ENCODE data around the gene LPXN. TPM values are rescaled to one million over a fixed set of nuclear protein-coding genes. Genes with fewer than 3 reads are reported as not detected.

Gene LPXN
- total RNA-seq, 1 experiment from 2014 or later = 10.3 TPM

DNA sequence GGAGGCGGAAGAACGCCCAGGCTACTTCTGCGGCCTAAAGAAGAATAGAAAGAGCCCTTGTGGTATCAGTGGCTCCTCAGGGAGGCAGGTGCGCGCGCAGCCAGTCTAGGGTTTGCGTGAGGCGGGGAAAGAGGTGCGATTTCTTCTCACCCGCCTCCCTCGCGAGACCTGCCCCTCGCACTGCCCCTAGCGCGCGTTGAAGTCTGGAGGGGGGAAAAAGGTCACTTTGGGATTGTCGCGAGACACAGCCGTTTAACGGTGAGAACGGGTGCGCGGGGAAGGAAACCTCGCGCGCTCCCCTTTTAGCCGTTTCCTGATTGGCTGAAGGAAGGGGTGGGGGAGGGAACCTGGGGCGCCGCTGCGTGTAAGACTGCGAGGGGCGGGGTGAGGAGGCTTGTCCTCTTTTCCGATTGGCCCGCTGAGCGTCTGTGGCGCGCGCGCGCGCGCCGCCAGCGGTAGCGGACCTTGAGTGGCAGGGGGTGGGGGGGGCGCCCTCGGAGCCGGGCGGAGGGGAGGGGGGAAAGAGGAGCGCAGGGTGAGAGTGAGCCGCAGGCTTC is 3.1 kb upstream of the LPXN start, which contains the start of gene ZFP91:
Gene ZFP91 (plus strand): TSS at position 429 of the 557 bp plus-strand sequence. CDS start 219 bp downstream, outside the sequence.
- TF ChIP-seq EZH2 (IDR thresholded peaks at IDR 0.05; ENCODE audit: low read depth) = no peak
- TF ChIP-seq, protein P1, sequence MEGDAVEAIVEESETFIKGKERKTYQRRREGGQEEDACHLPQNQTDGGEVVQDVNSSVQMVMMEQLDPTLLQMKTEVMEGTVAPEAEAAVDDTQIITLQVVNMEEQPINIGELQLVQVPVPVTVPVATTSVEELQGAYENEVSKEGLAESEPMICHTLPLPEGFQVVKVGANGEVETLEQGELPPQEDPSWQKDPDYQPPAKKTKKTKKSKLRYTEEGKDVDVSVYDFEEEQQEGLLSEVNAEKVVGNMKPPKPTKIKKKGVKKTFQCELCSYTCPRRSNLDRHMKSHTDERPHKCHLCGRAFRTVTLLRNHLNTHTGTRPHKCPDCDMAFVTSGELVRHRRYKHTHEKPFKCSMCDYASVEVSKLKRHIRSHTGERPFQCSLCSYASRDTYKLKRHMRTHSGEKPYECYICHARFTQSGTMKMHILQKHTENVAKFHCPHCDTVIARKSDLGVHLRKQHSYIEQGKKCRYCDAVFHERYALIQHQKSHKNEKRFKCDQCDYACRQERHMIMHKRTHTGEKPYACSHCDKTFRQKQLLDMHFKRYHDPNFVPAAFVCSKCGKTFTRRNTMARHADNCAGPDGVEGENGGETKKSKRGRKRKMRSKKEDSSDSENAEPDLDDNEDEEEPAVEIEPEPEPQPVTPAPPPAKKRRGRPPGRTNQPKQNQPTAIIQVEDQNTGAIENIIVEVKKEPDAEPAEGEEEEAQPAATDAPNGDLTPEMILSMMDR (conservative IDR thresholded peaks at IDR 0.05) = no peak
- Histone ChIP-seq H3K9me3 (ENCODE audit: insufficient read depth, low read depth) (no peaks in the 10 kb centered on the region), H3K79me2 (ENCODE audit: low read depth) (peaks cover 69% of the 10 kb centered on the region), H3K36me3 (ENCODE audit: low read depth) (peaks cover 7% of the 10 kb centered on the region; the same call in 1 of the 2 replicates), H2AFZ (peak within 1 kb of the TSS; percentile 85), H3F3A (ENCODE audit: insufficient read depth, low read depth) (peaks cover 52% of the 10 kb centered on the region), H3K27ac (peak within 1 kb of the TSS; percentile 97), H4K20me1 (ENCODE audit: insufficient read depth) (peaks cover 33% of the 10 kb centered on the region), H3K27me3 (ENCODE audit: insufficient read depth, low read depth) (no peaks in the 10 kb centered on the region), H3K4me1 (replicated peaks; ENCODE audit: insufficient read depth) (peaks cover 66% of the 10 kb centered on the region), H3K9me2 (ENCODE audit: insufficient read depth) (no peaks in the 10 kb centered on the region), H3K4me3 (peak within 1 kb of the TSS; percentile 82), H3K4me2 (peak within 1 kb of the TSS; percentile 86)
- peak; percentile 94 to 95 for DNase-seq
- ChIA-PET POLR2A (ENCODE audit: unreplicated experiment) (interaction anchor here (0.7 kb wide), 1 partner anchor 841 kb away, joined by 3 read pairs; no protein-coding TSS in a partner anchor), CTCF (interaction anchor here (1.6 kb wide), 1 partner anchor 566 kb away, joined by 4 read pairs; no protein-coding TSS in a partner anchor)
- intact Hi-C loops (cut with micrococcal nuclease; ENCODE audit: unreplicated experiment) = loop anchor here (1.0 to 5.0 kb wide), 9 partner anchors 192 to 1254 kb away; partner anchors contain the start of genes CLP1, FAM111A, MED19 and TMX2
- BruUV-seq (replicated peaks) = no TSS peak

DNA sequence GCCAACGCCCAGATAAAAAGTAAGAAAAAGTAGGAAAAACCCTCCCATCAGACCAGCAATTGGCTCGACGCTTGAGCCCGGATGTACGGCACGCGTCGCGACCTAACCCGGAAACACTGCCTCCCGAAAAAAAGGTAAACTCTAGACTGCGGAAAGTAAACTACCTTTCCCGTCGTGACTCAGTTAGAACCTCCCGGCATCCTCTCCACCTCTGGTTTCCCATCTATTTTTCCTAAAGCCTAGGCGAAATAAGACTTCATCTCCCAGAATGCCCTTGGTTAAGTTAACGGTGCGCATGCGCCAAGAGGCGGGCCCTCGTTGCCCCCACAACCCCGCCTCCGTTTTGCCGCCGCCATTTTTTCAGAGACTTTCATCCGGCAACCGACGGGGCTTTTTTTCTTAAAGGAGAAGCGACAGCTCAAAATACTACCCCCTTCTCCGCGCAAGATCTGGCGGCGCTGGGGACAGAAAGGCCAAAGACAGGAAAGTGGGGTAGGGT is 2.5 kb upstream of the LPXN start:
- Histone ChIP-seq H3K9me2 (ENCODE audit: insufficient read depth) (no peaks in the 10 kb centered on the region), H3K9me3 (ENCODE audit: insufficient read depth, low read depth) (no peaks in the 10 kb centered on the region), H4K20me1 (ENCODE audit: insufficient read depth) (peaks cover 28% of the 10 kb centered on the region), H3K4me1 (replicated peaks; ENCODE audit: insufficient read depth) (peaks cover 66% of the 10 kb centered on the region), H3K27ac (peak overlapping the region; percentile 97), H2AFZ (peak overlapping the region; percentile 85), H3K36me3 (ENCODE audit: low read depth) (peaks cover 7% of the 10 kb centered on the region; the same call in 1 of the 2 replicates), H3K79me2 (ENCODE audit: low read depth) (peaks cover 64% of the 10 kb centered on the region), H3F3A (ENCODE audit: insufficient read depth, low read depth) (peaks cover 57% of the 10 kb centered on the region), H3K4me3 (peak overlapping the region; percentile 78), H3K4me2 (peak overlapping the region; percentile 86), H3K27me3 (ENCODE audit: insufficient read depth, low read depth) (no peaks in the 10 kb centered on the region)
- no peak for TF ChIP-seq EZH2 (IDR thresholded peaks at IDR 0.05; ENCODE audit: low read depth)
- TF ChIP-seq, protein P1 (conservative IDR thresholded peaks at IDR 0.05) = peak; percentile 29; the same call in 1 of the 2 replicates
- CTCF ChIA-PET = no interaction called here
- no TSS peak for BruUV-seq (replicated peaks)
- POLR2A ChIA-PET (ENCODE audit: unreplicated experiment) = interaction anchor here (0.7 kb wide), 2 partner anchors 841 to 972 kb away, joined by 3 read pairs; no protein-coding TSS in a partner anchor
- intact Hi-C loops (cut with micrococcal nuclease; ENCODE audit: unreplicated experiment) = loop anchor here (1.0 to 5.0 kb wide), 9 partner anchors 193 to 1253 kb away; partner anchors contain the start of genes CLP1, FAM111A, MED19 and TMX2
- peak; percentile 94 to 97 for DNase-seq

DNA sequence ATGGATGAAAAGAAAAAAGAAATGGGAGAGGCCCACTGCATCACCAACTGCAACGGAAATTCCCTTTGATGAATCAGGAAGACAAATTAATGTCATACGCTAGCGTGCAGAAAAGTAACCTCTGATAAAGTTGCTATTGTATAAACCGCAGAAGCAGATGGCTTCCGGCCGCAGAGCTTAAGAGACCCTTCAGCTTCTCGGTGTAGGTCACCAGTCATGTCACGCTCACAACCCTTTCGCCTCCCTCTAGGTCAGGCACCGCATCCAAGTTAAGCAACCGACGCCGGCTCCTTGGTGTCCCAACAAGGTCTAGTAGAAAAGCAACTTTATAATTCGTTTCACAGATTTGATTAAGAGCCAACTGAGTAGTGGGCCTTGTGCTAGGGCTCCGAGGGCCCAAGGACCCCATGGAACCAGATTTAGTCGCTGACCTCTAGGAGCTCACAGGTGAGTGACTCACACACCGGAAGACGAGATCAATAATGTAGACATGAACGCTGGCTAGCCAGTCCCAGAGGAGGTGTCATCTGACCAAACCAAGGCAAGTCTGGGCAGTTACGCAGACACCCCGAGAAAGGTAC is 2.0 kb upstream of the LPXN start:
- peaks cover 62% of the 10 kb centered on the region for H3F3A ChIP-seq (ENCODE audit: insufficient read depth, low read depth)
- peaks cover 7% of the 10 kb centered on the region; the same call in 1 of the 2 replicates for H3K36me3 ChIP-seq (ENCODE audit: low read depth)
- no peaks in the 10 kb centered on the region for H3K9me3 ChIP-seq (ENCODE audit: insufficient read depth, low read depth)
- H3K9me2 ChIP-seq (ENCODE audit: insufficient read depth) = no peaks in the 10 kb centered on the region
- H3K4me2 ChIP-seq = peak overlapping the region; percentile 86
- H2AFZ ChIP-seq = peak overlapping the region; percentile 85
- H3K4me1 ChIP-seq (replicated peaks; ENCODE audit: insufficient read depth) = peaks cover 66% of the 10 kb centered on the region
- DNase-seq = peak in 1 of 2 experiments; percentile 38
- TSS peak; percentile 76 for BruUV-seq (replicated peaks)
- H4K20me1 ChIP-seq (ENCODE audit: insufficient read depth) = peaks cover 22% of the 10 kb centered on the region
- TF ChIP-seq, protein P1 (conservative IDR thresholded peaks at IDR 0.05) = no peak
- no peak for TF ChIP-seq EZH2 (IDR thresholded peaks at IDR 0.05; ENCODE audit: low read depth)
- CTCF ChIA-PET = no interaction called here
- H3K79me2 ChIP-seq (ENCODE audit: low read depth) = peaks cover 58% of the 10 kb centered on the region
- no peaks in the 10 kb centered on the region for H3K27me3 ChIP-seq (ENCODE audit: insufficient read depth, low read depth)
- H3K27ac ChIP-seq = peak overlapping the region; percentile 97
- intact Hi-C loops (cut with micrococcal nuclease; ENCODE audit: unreplicated experiment) = loop anchor here (1.0 to 5.0 kb wide), 10 partner anchors 193 to 1253 kb away; partner anchors contain the start of genes CLP1, FAM111A, MED19 and TMX2
- POLR2A ChIA-PET (ENCODE audit: unreplicated experiment) = interaction anchor here (0.6 to 0.7 kb wide), 2 partner anchors 49 to 973 kb away, joined by 3 to 7 read pairs; no protein-coding TSS in a partner anchor
- H3K4me3 ChIP-seq = peak overlapping the region; percentile 78

Measured in PC-9 (cell line).